Colonic mucosa (tissue), 4 donors: ENCODE data around the gene MRPL52. TPM values are rescaled to one million over a fixed set of nuclear protein-coding genes. Genes with fewer than 3 reads are reported as not detected.
A peak's percentile ranks its signal among the peaks of the same experiment; 100 is the strongest.

Experiments
- DNase-seq: peaks from one replicate; pipeline ENCODE4 v3.0.0-alpha.2; 2020
- H3K27ac ChIP-seq: fragments of 200-600 bp; one replicate; pipeline ENCODE4 v1.8.0; 2021
- H3K27me3 ChIP-seq: fragments of 200-600 bp; one replicate; pipeline ENCODE4 v1.8.0; 2021
- H3K36me3 ChIP-seq: fragments of 200-600 bp; one replicate; pipeline ENCODE4 v1.8.0; 2021
- H3K4me1 ChIP-seq: fragments of 200-600 bp; one replicate; pipeline ENCODE4 v1.8.0; 2021; ENCODE audit warnings: mild to moderate bottlenecking
- H3K4me3 ChIP-seq: fragments of 200-600 bp; one replicate; pipeline ENCODE4 v1.8.0; 2021
- H3K9ac ChIP-seq, 2 donors: one replicate each; pipeline ENCODE4 v1.7.0; 2013; ENCODE audit warnings: control low read depth in 2 of 2, low read depth in 2 of 2, low read length in 2 of 2
- H3K9me3 ChIP-seq: fragments of 200-600 bp; one replicate; pipeline ENCODE4 v1.8.0; 2021
- intact Hi-C: fragments of 100-400 bp; cut with DNase I; formaldehyde crosslinking; loops from one replicate; pipeline ENCODE4 v1.14.1; 2022
- total RNA-seq, 2 donors: library from RNA; stranded (reverse); fragmentation: NEBNext Ultra II Directional in 1 of 2; extraction: Animal tissue kit (Norgen Biotek cat#: 25700) in 1 of 2; gene quantifications; one replicate each; pipeline ENCODE4 v1.2.1, GENCODE V29; 2021
- TF ChIP-seq, protein P1 (sequence below): fragments of 200-600 bp; IDR thresholded peaks from one replicate; pipeline ENCODE4 v1.8.0; 2022; ENCODE audit warnings: antibody characterized with exemption, mild to moderate bottlenecking
- donor health status: healthy.
- donor health status: DM: no; HTN: no; CAD: no.
- donor health status: DM: no; HTN: no; CAD: no.

The MRPL52 gene
- total RNA-seq, 2 donors from 2014 or later, result 79.1 to 156 TPM

DNA sequence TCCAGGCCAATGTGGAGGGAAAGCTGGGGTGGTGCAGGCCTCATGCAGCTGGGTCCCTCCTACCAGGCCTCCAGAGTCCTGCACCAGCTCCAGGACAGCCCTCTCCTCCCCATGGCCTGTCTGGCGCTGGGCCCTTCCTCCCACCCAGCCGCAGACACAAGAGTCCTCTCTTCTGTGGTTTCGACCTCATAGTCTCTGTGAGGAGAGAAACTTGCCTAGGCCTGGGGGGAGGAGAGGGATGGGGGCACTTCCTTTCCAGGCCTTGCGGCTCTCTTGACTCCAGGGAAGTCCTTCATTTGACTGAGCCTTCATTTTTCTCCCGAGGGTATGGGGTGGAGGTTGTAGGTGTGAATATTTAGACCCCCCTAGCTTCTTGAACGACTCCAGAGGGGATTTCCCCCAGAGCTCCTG lies 8.9 kb downstream of the MRPL52 start:
- peaks cover 3% of the 10 kb centered on the region for H3K4me1 ChIP-seq

GRCh38 chr14:22839159-22839779 lies 9.6 kb downstream of the MRPL52 start:
- peak overlapping the region; percentile 87 for H3K27ac ChIP-seq
- no peaks in the 10 kb centered on the region for H3K9me3 ChIP-seq
- peak overlapping the region; percentile 39 to 94 for H3K9ac ChIP-seq
- no peak for DNase-seq
- H3K27me3 ChIP-seq, result no peaks in the 10 kb centered on the region
- peaks cover 3% of the 10 kb centered on the region for H3K4me1 ChIP-seq
- H3K36me3 ChIP-seq, result peaks cover 18% of the 10 kb centered on the region
- intact Hi-C loops, result no loop called here
- H3K4me3 ChIP-seq, result peak overlapping the region; percentile 76
- TF ChIP-seq, protein P1, sequence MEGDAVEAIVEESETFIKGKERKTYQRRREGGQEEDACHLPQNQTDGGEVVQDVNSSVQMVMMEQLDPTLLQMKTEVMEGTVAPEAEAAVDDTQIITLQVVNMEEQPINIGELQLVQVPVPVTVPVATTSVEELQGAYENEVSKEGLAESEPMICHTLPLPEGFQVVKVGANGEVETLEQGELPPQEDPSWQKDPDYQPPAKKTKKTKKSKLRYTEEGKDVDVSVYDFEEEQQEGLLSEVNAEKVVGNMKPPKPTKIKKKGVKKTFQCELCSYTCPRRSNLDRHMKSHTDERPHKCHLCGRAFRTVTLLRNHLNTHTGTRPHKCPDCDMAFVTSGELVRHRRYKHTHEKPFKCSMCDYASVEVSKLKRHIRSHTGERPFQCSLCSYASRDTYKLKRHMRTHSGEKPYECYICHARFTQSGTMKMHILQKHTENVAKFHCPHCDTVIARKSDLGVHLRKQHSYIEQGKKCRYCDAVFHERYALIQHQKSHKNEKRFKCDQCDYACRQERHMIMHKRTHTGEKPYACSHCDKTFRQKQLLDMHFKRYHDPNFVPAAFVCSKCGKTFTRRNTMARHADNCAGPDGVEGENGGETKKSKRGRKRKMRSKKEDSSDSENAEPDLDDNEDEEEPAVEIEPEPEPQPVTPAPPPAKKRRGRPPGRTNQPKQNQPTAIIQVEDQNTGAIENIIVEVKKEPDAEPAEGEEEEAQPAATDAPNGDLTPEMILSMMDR, result no peak

More for the DNA sequence above, 8.9 kb downstream of the MRPL52 start:
- Histone ChIP-seq H3K27ac (peak overlapping the region; percentile 87), H3K9me3 (no peaks in the 10 kb centered on the region), H3K9ac (peak overlapping the region; percentile 39 to 94), H3K27me3 (no peaks in the 10 kb centered on the region), H3K4me3 (peak overlapping the region; percentile 76), H3K36me3 (peaks cover 18% of the 10 kb centered on the region)
- TF ChIP-seq, protein P1, result no peak
- intact Hi-C loops, result no loop called here
- no peak for DNase-seq

- Histone ChIP-seq H3K9ac (no peak overlapping the region), H3K9me3 (no peaks in the 10 kb centered on the region), H3K4me1 (no peaks in the 10 kb centered on the region), H3K27me3 (no peaks in the 10 kb centered on the region), H3K36me3 (peaks cover 18% of the 10 kb centered on the region), H3K27ac (no peak overlapping the region), H3K4me3 (no peak overlapping the region)
- TF ChIP-seq, protein P1, result no peak
- intact Hi-C loops, result no loop called here
- DNase-seq, result no peak
Observed at GRCh38 chr14:22841311-22841710, 11.6 kb downstream of the MRPL52 start.

DNA sequence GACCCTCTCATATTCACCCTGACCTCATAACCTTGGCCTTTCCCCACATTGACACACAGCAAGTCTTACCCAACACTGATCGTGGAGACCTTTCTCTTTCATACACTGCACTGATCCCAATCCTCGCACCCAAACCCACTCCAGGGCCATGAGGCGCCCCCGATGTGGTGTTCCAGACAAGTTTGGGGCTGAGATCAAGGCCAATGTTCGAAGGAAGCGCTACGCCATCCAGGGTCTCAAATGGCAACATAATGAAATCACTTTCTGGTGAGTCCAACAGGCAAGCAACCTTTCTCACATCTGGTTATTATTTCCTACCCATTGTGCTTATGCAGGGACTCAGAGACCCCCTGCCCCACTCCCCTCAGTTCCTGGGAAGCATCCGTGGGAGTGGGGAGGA lies 12.1 kb downstream of the MRPL52 start:
- TF ChIP-seq, protein P1, result no peak
- H3K9ac ChIP-seq, result no peak overlapping the region
- no peaks in the 10 kb centered on the region for H3K27me3 ChIP-seq
- H3K4me1 ChIP-seq, result peaks cover under 1% of the 10 kb centered on the region
- H3K4me3 ChIP-seq, result no peak overlapping the region
- H3K9me3 ChIP-seq, result no peaks in the 10 kb centered on the region
- intact Hi-C loops, result no loop called here
- no peak overlapping the region for H3K27ac ChIP-seq
- no peak for DNase-seq
- peaks cover 18% of the 10 kb centered on the region for H3K36me3 ChIP-seq

DNA sequence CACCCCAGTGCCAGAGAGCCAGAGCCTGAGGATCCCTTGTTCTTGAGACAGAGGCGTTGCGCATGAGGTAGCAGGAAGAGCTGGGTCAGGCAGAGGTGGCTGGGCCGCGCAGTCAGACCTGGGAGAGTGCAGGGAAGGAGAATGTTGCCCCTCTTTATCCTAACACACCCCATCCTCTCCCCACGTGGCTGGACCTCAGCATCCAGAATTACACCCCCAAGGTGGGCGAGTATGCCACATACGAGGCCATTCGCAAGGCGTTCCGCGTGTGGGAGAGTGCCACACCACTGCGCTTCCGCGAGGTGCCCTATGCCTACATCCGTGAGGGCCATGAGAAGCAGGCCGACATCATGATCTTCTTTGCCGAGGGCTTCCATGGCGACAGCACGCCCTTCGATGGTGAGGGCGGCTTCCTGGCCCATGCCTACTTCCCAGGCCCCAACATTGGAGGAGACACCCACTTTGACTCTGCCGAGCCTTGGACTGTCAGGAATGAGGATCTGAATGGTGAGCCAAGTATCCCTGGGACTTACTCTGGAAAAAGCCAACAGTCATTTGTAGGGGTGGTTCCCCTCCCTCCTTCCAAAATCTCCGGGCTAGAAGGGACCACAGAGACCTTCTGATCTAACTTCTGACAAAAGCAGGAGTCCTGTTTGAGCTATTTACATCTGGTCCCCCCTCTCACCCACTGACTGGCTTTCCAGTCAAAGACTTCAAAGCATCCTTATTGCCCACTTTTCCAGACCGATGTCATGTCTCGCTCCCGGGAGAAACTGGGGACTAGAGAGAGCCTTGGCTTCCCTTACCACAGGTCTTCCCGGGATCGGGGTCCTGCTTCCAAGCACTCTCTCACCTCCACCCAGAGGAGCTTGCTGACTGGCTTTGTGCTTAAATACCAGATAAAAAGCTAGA lies 12.8 kb downstream of the MRPL52 start:
- intact Hi-C loops, result no loop called here
- peaks cover 4% of the 10 kb centered on the region for H3K4me1 ChIP-seq
- H3K9me3 ChIP-seq, result no peaks in the 10 kb centered on the region
- no peak overlapping the region for H3K9ac ChIP-seq
- H3K4me3 ChIP-seq, result no peak overlapping the region
- no peak for DNase-seq
- TF ChIP-seq, protein P1, result no peak
- H3K27ac ChIP-seq, result no peak overlapping the region
- no peaks in the 10 kb centered on the region for H3K27me3 ChIP-seq
- peaks cover 18% of the 10 kb centered on the region for H3K36me3 ChIP-seq
